Ishikawa (cell line): ENCODE results near the gene MYLK.
A peak's percentile ranks its signal among the peaks of the same experiment; 100 is the strongest.

Source experiments
- CEBPB ChIP-seq: IDR thresholded peaks from 2 replicates; pipeline ENCODE4 v1.6.1; 2012
- CREB1 ChIP-seq: IDR thresholded peaks from 2 replicates; pipeline ENCODE4 v1.6.1; 2012; ENCODE audit warnings: low read depth
- EGR1 ChIP-seq: IDR thresholded peaks from 2 replicates; pipeline ENCODE4 v1.6.1; 2012
- EP300 ChIP-seq: IDR thresholded peaks from 2 replicates; pipeline ENCODE4 v1.6.1; 2012; ENCODE audit warnings: borderline replicate concordance
- FOXM1 ChIP-seq: IDR thresholded peaks from 2 replicates; pipeline ENCODE4 v1.6.1; 2012; ENCODE audit warnings: low read depth, borderline replicate concordance
- NFIC ChIP-seq: IDR thresholded peaks from 2 replicates; pipeline ENCODE4 v1.6.1; 2012
- RAD21 ChIP-seq: IDR thresholded peaks from 2 replicates; pipeline ENCODE4 v1.6.1; 2012; ENCODE audit warnings: low read depth
- TAF1 ChIP-seq: IDR thresholded peaks from 2 replicates; pipeline ENCODE4 v1.6.1; 2012; ENCODE audit warnings: low read depth, mild to moderate bottlenecking
- TCF12 ChIP-seq: IDR thresholded peaks from 2 replicates; pipeline ENCODE4 v1.6.1; 2012; ENCODE audit warnings: low read depth
- TEAD4 ChIP-seq: IDR thresholded peaks from 2 replicates; pipeline ENCODE4 v1.6.1; 2012
- YY1 ChIP-seq: IDR thresholded peaks from 2 replicates; pipeline ENCODE4 v1.6.1; 2012; ENCODE audit warnings: low read depth
- ZBTB7A ChIP-seq: IDR thresholded peaks from 2 replicates; pipeline ENCODE4 v1.6.1; 2012; ENCODE audit warnings: low read depth
- TF ChIP-seq, protein P1 (sequence below): IDR thresholded peaks from 2 replicates; pipeline ENCODE4 v1.6.1; 2012; ENCODE audit warnings: low read depth, mild to moderate bottlenecking
- TF ChIP-seq, protein P2 (sequence below): IDR thresholded peaks from 2 replicates; pipeline ENCODE4 v1.6.1; 2012
- TF ChIP-seq, protein P3 (sequence below): IDR thresholded peaks from 2 replicates; pipeline ENCODE4 v1.6.1; 2012

The MYLK gene

DNA sequence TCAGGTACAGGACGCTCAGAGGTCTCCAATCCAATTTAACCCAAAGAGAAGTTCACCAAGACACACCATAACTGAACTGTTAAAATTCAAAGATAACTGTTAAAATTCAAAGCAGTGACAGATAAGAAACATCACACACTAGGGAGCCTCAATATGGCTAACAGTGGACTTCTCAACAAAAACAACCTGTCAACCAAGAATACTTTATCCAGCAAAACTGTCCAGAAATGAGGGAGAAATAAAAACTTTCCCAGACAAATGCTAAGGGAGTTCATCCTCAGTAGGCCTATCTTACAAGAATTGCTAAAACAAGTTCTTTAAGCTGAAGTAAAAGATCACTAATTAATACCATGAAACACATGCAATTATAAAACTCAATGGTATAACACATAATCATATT, 36.3 kb upstream of the MYLK start:
- TF ChIP-seq EGR1 (no peak), CREB1 (no peak), FOXM1 (no peak), TEAD4 (no peak), EP300 (no peak), YY1 (no peak), NFIC (no peak), TCF12 (no peak), TAF1 (no peak)
- TF ChIP-seq, protein P1, sequence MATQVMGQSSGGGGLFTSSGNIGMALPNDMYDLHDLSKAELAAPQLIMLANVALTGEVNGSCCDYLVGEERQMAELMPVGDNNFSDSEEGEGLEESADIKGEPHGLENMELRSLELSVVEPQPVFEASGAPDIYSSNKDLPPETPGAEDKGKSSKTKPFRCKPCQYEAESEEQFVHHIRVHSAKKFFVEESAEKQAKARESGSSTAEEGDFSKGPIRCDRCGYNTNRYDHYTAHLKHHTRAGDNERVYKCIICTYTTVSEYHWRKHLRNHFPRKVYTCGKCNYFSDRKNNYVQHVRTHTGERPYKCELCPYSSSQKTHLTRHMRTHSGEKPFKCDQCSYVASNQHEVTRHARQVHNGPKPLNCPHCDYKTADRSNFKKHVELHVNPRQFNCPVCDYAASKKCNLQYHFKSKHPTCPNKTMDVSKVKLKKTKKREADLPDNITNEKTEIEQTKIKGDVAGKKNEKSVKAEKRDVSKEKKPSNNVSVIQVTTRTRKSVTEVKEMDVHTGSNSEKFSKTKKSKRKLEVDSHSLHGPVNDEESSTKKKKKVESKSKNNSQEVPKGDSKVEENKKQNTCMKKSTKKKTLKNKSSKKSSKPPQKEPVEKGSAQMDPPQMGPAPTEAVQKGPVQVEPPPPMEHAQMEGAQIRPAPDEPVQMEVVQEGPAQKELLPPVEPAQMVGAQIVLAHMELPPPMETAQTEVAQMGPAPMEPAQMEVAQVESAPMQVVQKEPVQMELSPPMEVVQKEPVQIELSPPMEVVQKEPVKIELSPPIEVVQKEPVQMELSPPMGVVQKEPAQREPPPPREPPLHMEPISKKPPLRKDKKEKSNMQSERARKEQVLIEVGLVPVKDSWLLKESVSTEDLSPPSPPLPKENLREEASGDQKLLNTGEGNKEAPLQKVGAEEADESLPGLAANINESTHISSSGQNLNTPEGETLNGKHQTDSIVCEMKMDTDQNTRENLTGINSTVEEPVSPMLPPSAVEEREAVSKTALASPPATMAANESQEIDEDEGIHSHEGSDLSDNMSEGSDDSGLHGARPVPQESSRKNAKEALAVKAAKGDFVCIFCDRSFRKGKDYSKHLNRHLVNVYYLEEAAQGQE, result no peak

DNA sequence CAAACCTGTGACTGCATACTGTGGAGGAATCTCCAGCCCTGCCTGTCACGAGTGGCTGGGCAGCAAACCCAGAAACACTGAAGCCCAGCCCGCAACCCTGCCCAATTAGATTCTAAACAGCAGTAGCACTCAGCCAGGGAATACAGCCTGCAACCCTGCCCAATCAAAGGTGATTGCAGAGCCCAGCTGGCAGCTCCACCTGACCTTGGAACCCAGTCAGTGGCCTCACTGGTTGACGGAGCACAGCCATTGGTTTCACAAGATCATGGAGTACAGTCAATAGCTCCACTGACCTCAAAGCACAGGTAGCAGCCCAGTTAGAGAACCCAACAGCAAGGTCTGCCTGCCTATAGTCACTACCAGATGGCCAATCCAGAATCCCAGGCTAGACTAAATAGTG, 35.2 kb upstream of the MYLK start:
- TF ChIP-seq, protein P2, sequence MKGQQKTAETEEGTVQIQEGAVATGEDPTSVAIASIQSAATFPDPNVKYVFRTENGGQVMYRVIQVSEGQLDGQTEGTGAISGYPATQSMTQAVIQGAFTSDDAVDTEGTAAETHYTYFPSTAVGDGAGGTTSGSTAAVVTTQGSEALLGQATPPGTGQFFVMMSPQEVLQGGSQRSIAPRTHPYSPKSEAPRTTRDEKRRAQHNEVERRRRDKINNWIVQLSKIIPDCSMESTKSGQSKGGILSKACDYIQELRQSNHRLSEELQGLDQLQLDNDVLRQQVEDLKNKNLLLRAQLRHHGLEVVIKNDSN, result 0 out of 2 replicates have a peak, but pooled peaks have one; percentile 18
- TF ChIP-seq, protein P3, sequence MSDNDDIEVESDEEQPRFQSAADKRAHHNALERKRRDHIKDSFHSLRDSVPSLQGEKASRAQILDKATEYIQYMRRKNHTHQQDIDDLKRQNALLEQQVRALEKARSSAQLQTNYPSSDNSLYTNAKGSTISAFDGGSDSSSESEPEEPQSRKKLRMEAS, result no peak

DNA sequence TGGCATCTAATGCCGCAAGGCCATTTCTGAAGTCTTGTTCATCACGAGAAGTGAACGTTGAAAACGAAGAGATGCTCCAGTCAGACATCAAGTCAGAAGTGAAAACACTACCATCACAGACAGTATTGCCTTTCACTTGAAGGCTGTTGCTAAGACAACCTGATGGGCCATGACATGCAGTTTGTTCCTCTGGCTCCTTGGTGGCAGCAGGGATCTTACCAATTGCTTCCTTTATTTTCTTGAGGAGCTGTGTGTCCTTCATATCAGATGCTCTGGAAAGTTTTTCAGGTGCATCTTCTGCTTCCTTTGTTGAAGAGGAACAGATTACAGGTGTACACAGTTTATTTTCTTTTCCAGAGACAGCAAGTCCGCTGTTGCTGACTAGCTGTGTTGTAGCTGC, 30.7 kb upstream of the MYLK start:
- TF ChIP-seq EP300 (no peak), RAD21 (no peak), CEBPB (no peak), TCF12 (no peak), ZBTB7A (no peak), EGR1 (no peak), TEAD4 (no peak), FOXM1 (no peak), NFIC (no peak), CREB1 (no peak), YY1 (no peak), TAF1 (no peak)
- TF ChIP-seq, protein P1, result no peak
- TF ChIP-seq, protein P2, result no peak
- TF ChIP-seq, protein P3, result no peak

DNA sequence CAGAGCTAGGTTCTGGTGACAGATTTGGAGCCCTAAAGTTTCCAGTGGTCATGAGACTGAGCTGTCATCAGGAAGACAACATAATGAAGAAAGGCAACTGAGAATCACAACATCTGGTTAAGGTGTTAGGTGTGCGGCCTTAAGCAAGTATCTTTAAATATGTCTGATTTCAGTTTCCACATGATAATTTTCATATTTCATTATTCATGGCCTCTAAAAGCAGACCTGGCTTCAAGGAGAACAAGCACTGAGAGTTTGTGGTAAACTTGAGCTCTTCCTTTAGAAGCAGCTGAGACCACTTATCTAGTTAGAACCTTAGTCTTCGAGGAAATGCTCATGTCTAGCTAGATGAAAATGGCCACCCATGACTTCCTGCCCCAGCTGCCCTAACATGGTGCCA, 25.7 kb upstream of the MYLK start:
- TF ChIP-seq NFIC (no peak), TCF12 (no peak), ZBTB7A (no peak), EP300 (no peak), CREB1 (no peak), EGR1 (no peak), RAD21 (no peak)
- TF ChIP-seq, protein P3, result no peak
- TF ChIP-seq, protein P2, result no peak

DNA sequence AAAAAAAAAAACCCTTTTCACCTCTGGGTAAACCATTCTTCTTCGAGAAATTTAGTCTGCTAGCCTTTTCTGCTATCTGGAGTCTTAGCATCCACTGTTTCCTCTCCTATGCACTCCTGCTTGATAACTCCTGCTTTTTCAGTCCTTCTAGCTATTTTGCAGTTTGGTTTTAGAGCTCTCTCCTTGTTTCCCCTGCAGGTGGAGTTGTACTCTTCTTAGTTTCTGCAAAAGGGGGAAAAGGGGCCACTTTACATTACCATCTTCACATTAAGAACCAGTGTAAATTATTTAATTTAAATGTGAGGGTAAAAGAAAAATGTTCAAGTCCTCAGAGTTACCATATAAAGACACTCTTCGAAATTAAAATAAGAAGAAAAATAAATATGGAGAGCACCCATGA, 23.6 kb upstream of the MYLK start:
- TF ChIP-seq RAD21 (0 out of 2 replicates have a peak, but pooled peaks have one; percentile 3), ZBTB7A (no peak)

DNA sequence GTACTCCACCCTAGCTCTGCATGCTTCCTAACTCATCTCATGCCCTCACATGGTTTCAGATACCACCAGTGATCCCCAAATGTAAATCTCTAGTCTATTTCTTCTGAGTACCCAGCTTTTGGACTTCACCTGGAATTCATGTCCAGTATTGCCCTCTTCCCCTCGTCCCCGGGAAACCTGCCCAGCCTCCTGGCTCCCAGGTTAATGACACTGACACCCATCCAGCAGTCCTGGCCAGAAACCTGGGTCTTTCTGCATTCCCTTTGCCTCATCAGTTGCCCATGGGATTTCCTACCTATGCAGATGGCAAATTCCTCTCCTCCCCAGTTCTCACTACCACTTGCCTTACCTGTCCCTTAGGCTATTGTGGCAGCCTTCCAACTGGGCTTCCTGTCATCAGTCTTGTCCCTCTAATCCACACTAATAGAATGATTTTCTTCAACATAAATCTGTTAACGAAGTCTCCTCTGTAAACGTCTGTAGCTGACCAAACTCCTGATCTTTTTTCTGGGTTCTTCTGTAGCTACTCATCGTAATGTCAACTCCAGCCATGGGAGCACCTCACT, 15.3 kb upstream of the MYLK start:
- TF ChIP-seq TAF1 (no peak), CEBPB (no peak), ZBTB7A (no peak)

DNA sequence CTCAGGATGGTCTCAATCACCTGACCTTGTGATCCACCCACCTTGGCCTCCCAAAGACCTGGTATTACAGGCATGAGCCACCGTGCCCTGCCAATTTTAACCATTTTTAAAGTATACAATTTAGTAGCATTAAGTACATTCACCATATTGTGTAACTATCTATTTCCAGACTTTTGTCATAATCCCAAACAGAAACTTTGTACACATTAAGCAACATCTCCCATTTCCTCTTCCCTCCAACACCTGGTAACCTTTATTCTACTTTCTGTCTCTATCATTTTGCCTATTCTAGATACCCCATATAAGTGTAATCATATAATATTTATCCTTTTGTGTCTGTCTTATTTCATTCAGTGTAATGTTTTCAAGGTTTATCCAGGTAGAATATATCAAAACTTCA, 8.9 kb upstream of the MYLK start:
- TF ChIP-seq CEBPB (no peak), YY1 (no peak), TAF1 (no peak), TCF12 (no peak)
